Daoy (cell line): ENCODE data around the gene THAP11. TPM values are rescaled to one million over a fixed set of nuclear protein-coding genes. Genes with fewer than 3 reads are reported as not detected.
"Not testable (repeated sequence)": the region's sequence is repeated elsewhere in the genome, so short reads cannot be mapped to it uniquely, and the experiment has no call there.

ENCODE experiments used
- DNase-seq: peaks from one replicate; pipeline ENCODE4 v3.0.0-alpha.2; 2015; ENCODE audit warnings: low read depth
- total RNA-seq: library from RNA; depleted of rRNA; stranded (reverse); fragments of >200 nt; shearing (Covaris generic); gene quantifications from 2 replicates; pipeline ENCODE4 v1.2.3, GENCODE V29; 2014

The THAP11 gene
- total RNA-seq, 1 experiment from 2014 or later = 41.5 TPM

DNA sequence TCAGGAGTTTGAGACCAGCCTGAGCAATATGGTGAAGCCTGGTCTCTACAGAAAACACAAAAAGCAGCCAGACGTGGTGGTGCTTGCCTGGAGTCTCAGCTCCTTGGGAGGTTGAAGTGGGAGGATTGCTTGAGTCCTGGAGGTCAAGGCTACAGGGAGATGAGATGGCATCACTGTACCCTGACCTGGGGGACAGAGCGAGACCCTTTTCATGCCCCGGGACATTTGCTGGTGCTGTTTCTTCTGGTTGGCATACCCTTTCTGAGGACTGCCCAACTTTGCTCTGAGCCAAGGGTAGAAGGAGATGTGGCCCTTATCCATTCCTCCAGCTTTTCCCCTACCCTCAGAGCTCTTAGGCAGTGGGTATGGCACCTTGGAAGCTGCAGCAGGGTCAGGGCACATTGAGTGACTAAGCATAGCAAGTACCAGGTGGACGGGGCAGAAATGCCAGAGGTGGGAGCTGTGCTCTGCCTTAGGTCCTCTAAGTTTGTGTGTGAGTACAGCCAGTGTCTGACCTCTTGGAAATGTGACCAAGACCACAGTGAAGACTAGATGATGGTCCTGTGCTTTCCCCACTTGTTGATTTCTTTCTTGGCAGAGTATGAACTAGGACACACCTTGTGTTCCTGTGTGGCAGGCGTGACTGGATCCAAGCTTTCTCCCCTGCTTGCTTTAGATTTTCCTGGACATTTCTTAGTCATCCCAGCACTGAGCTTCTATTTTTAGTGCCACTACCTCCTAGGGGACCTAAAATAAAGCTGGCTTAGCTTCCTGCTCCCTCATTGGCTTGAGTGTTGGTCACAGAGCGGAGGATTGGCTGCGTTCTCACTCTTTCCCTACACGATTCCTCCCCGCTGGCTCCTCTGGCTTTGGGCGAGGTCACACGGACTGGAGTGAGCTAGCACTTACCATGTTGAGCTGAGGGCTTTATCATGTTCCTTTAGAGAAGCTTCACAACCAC is 20.8 kb downstream of the THAP11 start:
- DNase-seq = no peak

DNA sequence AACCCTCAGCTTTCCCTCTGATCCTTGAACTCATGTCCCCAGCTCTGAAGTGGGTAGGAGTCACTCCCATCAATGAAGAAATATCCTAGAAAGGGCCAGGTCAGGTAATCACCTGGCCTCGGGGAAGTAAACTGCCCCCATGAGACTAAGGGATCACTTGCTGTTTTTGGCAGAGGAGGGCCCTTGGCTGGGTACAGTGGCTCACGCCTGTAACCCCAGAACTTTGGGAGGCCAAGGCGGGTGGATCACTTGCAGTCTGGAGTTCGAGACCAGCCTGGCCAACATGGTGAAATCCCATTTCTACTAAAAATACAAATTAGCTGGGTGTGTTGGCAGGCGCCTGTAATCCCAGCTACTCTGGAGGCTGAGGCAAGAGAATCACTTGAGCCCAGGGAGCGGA is 21.9 kb downstream of the THAP11 start:
- DNase-seq = not testable (repeated sequence)

DNA sequence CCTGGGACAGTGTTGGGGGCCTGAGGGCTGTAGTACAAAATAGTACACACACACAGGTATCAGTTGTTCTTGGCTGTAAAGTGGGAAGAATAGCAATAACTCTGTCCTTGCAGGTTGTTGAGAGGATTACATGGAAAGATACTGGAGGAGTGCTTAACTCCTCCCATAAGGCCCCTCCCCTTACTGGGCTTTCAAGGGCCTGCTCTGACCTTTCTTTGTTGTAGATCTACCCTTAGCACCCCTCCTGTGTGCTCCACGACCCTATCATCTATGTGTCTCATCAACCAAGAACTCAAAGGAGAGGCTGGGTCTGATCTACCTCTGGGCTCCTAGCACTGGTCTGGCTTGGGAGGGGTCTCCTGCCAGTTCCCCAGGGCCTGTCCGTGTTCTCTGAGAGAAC is 22.5 kb downstream of the THAP11 start:
- DNase-seq = no peak

DNA sequence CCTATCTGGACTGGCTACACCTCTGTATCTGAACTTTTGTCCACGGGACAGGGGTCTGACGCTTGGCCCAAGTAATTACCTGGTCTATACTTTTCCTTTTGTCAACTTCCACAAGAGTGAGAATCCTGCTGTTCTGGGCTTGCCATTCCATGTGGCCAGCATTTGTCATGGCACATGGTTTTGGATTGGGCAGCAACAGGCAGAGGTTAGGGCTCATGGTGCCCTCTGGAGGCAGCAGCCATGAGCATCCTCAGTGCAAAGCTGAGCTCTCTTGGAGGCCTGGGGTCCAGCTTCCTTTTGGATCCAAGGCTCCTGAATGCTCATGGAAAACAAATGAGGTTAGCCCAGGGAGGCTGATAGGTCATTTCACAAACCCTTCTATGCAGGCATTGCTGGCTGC is 23.2 kb downstream of the THAP11 start:
- DNase-seq = peak; percentile 45

DNA sequence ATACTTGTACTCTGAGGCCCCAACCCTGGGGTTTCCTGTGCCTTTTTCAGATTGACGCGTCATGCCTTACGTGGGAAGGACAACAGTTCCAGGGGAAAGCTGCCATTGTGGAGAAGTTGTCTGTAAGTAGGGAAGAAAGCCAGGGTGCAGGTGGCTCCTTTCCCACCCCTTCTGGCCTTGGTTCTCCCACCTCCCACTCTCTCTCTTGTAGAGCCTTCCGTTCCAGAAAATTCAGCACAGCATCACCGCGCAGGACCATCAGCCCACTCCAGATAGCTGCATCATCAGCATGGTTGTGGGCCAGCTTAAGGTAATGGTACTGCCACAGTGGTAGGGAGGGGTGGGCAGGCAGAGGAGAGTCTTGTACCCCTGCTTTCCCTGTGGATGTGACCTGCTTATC is 26.2 kb downstream of the THAP11 start:
- no peak for DNase-seq

DNA sequence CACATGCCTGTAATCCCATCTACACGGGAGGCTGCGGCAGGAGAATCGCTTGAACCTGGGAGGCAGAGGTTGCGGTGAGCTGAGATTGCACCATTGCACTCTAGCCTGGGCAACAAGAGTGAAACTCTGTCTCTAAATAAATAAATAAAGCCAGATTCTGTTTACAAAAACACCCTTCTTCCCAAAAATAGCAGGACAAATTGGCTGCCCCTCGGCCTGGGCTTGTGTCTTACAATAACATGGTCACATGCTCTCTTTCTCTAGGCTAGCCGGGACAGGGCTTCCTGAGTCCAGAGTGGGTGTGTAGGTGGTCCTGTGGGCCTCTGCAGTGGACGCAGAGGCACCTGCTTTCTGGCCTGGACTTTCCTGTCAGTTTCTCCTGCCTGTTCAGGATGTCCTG is 27.5 kb downstream of the THAP11 start:
- DNase-seq = no peak

DNA sequence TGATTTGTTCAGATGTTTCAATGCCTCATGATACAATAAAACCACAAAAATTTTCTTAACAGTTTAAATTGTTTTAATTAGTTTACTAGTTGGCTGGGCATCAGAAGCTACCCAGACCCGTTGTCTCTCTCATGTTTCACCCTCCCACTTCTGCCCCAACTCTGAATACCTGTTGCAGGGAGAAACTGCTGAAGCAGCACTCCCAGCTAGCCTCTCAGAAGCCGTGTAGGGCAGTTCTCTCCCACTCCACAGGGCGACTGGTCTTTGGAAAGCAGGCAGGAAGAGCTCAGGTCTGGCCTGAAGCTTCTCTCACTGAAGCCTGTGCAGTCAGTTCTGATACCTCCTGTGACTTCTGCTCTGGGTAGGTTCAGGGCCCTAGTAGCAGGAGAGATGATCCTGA is 29.1 kb downstream of the THAP11 start:
- no peak for DNase-seq

DNA sequence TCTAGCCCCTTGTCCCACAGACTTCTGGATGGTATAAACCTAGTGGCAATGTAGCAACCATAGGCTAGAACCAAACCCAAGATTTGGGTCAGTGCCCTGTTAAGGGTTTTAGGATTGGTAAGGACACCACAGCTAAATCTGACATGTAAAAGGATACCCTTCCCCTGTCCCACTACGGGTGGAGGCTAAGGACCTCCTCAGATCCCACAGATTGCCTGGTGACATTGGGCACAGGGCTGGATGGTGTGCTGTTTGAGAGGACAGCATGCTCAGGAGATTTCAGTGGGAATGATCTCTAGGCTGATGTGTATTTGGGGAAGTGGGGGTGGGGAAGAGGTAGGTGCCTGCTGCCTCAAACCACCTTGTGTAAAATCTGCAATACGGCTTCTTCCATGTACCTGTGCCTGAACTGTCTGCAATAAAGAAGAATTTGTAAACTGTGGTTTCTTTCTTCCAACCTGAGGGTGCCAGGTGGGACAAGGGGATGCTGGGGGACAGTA is 30.1 kb downstream of the THAP11 start:
- no peak for DNase-seq

DNA sequence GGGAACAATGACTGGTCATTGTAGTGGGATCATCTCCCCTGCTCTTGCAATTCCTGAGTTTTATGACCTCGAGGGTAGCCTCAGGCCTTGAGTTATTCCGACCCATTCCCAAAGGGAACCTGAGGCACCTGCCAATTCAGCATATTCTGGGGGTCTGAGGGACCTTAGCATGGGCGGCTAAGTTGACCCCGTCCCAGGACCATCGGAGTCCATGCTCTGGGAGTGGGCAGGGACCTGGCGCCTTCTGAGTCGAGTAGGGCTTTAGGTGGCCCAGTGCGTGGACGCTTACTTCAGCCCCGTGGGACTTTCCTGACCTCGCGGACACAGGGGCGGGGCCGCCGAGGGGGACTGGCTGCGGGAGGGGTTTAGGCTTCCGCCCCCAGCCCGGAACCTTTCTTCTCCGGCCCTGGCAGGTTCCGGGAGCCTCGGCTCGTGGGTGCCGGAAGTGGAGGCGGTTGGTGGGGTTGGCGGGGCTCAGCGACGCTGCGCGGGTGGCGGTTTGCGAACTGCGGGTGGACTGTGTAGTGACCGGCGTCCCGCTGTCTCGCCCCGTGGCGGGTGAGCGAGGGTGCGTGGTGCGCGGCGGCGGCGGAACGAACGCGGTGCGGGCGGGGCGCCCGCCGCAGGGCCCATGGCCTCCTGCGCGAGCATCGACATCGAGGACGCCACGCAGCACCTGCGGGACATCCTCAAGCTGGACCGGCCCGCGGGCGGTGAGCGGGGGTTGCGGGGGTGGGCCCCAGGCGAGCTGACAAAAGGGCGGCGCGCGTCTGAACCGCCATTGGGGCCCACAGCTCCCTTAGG is 30.7 kb downstream of the THAP11 start, which contains the start of gene EDC4:
Gene EDC4 (plus strand): TSS at position 422 of the 804 bp plus-strand sequence. CDS start 210 bp downstream, at position 632.
- DNase-seq = peak; percentile 68

DNA sequence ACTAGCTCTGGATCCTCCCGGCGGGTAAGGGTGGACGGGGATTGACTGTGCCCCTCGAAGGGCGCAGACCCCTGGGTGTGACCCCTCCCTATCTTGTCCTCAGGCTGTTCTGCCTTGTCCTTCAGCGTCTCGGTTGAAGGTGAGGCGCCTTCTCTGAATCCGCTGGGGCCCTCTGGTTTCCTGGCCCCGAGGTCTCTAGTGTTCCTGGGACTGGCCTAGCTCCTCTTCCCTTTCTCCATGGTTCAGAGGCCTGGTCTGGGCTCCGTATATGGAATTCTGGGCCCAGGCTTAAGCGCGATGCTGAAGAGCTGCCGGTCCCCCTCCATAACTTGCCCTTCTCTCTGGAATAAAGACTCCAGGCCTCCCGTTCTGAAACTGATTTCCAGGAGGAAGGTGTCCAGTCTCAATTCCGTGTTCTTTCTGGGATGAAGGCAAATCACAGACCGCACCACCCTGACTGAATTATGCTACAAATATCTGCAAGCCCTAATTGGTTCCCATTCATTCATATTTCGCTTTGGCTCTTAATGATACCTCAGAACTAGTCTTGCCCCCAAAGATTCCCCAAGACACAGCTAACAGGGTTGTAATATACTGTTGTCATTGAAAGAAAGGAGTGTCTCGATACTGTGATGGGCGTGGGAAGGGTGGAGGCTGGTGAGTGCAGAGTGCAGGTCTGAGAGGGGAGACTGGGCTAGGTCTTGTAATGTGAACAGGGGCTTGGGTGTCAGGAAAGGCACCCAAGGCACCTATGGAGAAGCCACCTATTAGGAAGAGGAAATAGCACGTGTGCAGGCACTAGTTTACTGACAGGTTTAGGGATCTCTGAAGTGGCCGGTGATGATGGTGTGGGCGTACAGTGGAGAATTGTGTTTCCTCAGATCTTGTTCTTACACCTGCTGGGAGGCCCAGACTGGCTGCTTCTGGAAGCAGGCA is 31.6 kb downstream of the THAP11 start:
- DNase-seq = no peak

DNA sequence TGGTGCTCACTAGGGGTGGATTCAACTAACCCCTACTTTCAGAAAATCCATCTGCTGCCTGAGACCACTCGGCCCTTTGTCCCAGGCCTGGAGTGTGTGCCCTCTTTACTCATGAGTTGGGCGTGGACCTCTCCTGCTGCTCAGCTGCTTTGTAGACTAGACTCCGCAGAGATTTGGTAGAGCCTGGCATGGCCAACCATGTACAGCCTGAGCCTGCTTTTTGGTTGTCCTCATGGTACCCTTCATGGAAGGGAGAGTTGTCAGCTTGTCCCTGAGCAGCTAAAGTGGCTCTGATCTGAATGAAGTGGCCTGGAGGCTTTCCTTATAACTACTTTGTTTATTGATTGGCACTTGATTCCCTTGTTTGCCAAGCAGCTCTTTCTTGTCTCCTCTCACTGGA is 32.3 kb downstream of the THAP11 start:
- no peak for DNase-seq

DNA sequence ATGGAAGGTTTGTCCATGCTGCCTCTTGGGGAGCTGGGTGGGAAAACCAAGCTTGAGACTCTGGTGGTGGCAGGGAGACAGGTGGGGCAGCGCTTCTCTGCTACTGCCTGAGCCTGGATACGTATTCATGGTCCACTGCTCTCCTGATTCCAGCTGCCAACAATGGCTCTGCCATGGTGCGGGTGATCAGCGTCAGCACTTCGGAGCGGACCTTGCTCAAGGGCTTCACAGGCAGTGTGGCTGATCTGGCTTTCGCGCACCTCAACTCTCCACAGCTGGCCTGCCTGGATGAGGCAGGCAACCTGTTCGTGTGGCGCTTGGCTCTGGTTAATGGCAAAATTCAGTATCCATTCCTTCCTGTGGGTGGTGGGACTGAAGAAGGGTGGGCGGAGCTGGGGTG is 34.9 kb downstream of the THAP11 start:
- no peak for DNase-seq

DNA sequence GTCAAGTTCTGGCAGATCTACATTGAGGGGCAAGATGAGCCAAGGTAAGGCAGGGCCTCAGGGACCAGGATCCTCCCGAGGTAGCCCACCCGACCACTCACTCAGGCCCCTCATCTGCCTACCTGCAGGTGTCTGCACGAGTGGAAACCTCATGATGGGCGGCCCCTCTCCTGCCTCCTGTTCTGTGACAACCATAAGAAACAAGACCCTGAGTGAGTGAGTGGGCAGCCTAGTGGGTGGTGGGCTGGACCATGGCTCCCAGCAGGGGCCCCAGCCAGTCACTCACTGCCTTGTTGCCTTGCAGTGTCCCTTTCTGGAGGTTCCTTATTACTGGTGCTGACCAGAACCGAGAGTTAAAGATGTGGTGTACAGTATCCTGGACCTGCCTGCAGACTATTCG is 36.1 kb downstream of the THAP11 start:
- no peak for DNase-seq

DNA sequence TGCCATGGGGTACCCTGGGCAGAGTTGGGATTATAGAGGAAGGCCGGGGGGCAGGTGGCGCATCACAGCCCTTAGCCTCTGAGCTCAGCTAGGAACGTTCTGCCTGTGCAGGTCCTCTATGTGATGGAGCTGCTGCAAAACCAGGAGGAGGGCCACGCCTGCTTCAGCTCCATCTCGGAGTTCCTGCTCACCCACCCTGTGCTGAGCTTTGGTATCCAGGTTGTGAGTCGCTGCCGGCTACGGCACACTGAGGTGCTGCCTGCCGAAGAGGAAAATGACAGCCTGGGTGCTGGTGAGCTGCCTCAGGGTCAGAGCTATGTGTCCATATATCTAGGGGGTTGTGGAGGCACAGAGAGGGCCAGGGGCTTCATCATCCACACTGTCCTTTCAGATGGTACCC is 36.7 kb downstream of the THAP11 start:
- no peak for DNase-seq

DNA sequence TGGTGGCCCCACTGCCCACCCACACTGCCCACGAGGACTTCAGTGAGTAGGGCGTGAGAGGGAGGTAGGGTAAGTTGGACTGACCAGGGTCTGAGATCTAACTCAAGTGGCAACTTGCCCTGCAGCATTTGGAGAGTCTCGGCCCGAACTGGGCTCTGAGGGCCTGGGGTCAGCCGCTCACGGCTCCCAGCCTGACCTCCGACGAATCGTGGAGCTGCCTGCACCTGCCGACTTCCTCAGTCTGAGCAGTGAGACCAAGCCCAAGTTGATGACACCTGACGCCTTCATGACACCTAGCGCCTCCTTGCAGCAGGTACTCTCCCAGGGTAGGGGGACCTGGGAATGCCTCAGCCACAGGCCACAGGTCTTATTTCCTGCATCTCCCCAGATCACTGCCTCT is 37.3 kb downstream of the THAP11 start:
- no peak for DNase-seq

DNA sequence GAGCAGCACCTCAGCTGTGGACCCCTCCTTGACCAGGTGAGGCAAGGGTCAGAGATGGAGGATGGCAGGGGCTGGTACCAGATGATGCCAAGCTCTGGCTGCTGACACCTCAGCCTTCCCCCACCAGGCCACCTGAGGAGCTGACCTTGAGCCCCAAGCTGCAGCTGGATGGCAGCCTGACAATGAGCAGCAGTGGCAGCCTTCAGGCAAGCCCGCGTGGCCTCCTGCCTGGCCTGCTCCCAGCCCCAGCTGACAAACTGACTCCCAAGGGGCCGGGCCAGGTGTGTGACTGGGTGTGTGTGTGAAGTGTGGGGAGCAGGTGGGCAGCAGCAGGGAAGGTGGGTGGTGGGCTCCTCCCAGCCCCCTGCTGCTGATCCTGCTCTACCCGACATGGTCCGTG is 37.8 kb downstream of the THAP11 start:
- no peak for DNase-seq

DNA sequence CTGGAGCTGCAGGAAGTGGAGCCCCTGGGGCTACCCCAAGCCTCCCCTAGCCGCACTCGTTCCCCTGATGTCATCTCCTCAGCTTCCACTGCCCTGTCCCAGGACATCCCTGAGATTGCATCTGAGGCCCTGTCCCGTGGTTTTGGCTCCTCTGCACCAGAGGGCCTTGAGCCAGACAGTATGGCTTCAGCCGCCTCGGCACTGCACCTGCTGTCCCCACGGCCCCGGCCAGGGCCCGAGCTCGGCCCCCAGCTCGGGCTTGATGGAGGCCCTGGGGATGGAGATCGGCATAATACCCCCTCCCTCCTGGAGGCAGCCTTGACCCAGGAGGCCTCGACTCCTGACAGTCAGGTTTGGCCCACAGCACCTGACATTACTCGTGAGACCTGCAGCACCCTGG is 38.5 kb downstream of the THAP11 start:
- no peak for DNase-seq

DNA sequence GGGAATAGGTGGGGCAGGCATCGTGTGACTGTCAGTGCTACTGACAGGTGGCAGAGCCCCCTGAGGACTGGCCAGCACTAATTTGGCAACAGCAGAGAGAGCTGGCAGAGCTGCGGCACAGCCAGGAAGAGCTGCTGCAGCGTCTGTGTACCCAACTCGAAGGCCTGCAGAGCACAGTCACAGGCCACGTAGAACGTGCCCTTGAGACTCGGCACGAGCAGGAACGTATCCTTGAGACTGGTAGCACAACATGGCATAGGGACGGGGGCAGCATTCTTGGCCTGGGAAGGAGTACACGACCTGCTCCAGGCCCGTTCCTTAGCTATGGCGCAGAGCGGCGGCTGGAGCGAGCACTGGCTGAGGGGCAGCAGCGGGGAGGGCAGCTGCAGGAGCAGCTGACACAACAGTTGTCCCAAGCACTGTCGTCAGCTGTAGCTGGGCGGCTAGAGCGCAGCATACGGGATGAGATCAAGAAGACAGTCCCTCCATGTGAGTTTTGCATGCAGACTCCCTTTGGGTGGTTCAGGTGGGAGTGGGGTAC is 39.6 kb downstream of the THAP11 start:
- no peak for DNase-seq

DNA sequence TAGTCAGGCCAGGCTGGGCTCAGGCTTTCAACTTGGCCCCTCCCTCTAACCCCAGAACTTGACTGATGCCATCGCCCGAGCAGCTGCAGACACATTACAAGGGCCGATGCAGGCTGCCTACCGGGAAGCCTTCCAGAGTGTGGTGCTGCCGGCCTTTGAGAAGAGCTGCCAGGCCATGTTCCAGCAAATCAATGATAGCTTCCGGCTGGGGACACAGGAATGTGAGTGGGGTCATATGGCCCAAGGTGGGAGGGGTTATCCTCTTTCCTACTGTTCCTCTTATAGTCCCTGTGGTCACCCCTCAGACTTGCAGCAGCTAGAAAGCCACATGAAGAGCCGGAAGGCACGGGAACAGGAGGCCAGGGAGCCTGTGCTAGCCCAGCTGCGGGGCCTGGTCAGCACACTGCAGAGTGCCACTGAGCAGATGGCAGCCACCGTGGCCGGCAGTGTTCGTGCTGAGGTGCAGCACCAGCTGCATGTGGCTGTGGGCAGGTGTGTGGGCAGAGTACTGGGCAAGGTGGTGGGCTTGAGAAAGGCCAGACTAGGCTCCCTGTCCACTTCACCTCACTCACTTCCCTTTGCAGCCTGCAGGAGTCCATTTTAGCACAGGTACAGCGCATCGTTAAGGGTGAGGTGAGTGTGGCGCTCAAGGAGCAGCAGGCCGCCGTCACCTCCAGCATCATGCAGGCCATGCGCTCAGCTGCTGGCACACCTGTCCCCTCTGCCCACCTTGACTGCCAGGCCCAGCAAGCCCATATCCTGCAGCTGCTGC is 40.4 kb downstream of the THAP11 start:
- no peak for DNase-seq

DNA sequence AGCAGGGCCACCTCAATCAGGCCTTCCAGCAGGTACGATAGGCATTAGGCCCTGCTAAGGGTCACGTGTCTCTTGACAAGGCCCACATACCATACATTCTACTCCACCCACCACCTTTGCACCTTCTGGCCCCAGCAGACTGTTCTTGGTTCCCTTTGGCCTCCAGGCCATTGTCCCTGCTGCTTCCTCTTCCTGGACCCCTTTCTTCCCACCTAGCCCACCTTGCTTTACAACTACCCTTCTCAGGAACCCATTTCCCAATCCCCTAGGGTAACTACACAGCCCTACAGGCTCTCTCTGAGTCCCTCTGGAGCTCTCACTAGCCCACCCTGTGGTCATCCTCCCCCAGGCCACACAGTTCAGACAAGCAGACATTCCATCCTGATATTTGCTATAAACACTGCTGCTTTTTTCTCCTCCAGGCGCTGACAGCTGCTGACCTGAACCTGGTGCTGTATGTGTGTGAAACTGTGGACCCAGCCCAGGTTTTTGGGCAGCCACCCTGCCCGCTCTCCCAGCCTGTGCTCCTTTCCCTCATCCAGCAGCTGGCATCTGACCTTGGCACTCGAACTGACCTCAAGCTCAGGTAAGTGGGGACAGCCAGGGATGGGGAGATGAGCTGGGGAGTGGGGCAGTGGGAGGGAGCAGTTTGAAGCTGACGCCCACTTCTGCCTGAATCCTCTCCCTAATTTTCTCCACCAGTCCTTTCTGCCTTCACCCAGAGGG is 41.2 kb downstream of the THAP11 start:
- DNase-seq = no peak
